ENCODE data around the gene ZNF648. TPM values are rescaled to one million over a fixed set of nuclear protein-coding genes. Genes with fewer than 3 reads are reported as not detected.
"Not testable (repeated sequence)": the region's sequence is repeated elsewhere in the genome, so short reads cannot be mapped to it uniquely, and the experiment has no call there.

Gene ZNF648
- total RNA-seq: not detected

- Mint-ChIP-seq H3K4me3 (no peak within 1 kb of the TSS), H3K9me3 (no peaks in the 10 kb centered on the region), H3K4me1 (peaks cover 2% of the 10 kb centered on the region), H3K27me3 (peaks cover 60% of the 10 kb centered on the region), H3K27ac (no peak within 1 kb of the TSS), H3K36me3 (no peaks in the 10 kb centered on the region)
- POLR2A ChIA-PET: no interaction called here
- ATAC-seq (ENCODE audit: low read depth): no peak
- DNase-seq: no peak
These were observed at the start of gene ZNF648 for GRCh38 chr1:182061594-182061993. ZNF648 (minus strand) TSS chr1:182061712; CDS start chr1:182058010, 3,702 bp downstream.

GRCh38 chr1:182110635-182111034 is 49.1 kb upstream of the ZNF648 start:
- H3K9me3 Mint-ChIP-seq: no peaks in the 10 kb centered on the region
- DNase-seq (no peak), ATAC-seq (ENCODE audit: low read depth) (no peak)
- POLR2A ChIA-PET: no interaction called here
- peaks cover 42% of the 10 kb centered on the region for H3K27me3 Mint-ChIP-seq
- no peak overlapping the region for H3K27ac Mint-ChIP-seq
- H3K36me3 Mint-ChIP-seq: no peaks in the 10 kb centered on the region
- H3K4me1 Mint-ChIP-seq: peaks cover 1% of the 10 kb centered on the region
- no peak overlapping the region for H3K4me3 Mint-ChIP-seq

GRCh38 chr1:182109771-182110170 is 48.3 kb upstream of the ZNF648 start:
- peaks cover 1% of the 10 kb centered on the region for H3K4me1 Mint-ChIP-seq
- H3K9me3 Mint-ChIP-seq: no peaks in the 10 kb centered on the region

GRCh38 chr1:182107209-182107608 is 45.7 kb upstream of the ZNF648 start:
- no peak for ATAC-seq (ENCODE audit: low read depth)
- POLR2A ChIA-PET: no interaction called here
- Mint-ChIP-seq H3K4me1 (no peaks in the 10 kb centered on the region), H3K27ac (no peak overlapping the region), H3K36me3 (no peaks in the 10 kb centered on the region), H3K27me3 (peaks cover 48% of the 10 kb centered on the region), H3K9me3 (no peaks in the 10 kb centered on the region), H3K4me3 (no peak overlapping the region)
- no peak for DNase-seq

More at GRCh38 chr1:182109771-182110170, 48.3 kb upstream of the ZNF648 start:
- no peak for ATAC-seq (ENCODE audit: low read depth)
- DNase-seq: no peak
- Mint-ChIP-seq H3K27ac (no peak overlapping the region), H3K36me3 (no peaks in the 10 kb centered on the region), H3K4me3 (no peak overlapping the region), H3K27me3 (peaks cover 47% of the 10 kb centered on the region)
- POLR2A ChIA-PET: no interaction called here

GRCh38 chr1:182102043-182102416 is 40.5 kb upstream of the ZNF648 start:
- Mint-ChIP-seq H3K27ac (no peak overlapping the region), H3K4me1 (peaks cover 2% of the 10 kb centered on the region), H3K9me3 (peaks cover 1% of the 10 kb centered on the region), H3K27me3 (peaks cover 60% of the 10 kb centered on the region), H3K36me3 (no peaks in the 10 kb centered on the region), H3K4me3 (no peak overlapping the region)
- ATAC-seq (ENCODE audit: low read depth) (no peak), DNase-seq (no peak)
- POLR2A ChIA-PET: no interaction called here

GRCh38 chr1:182101415-182102042 is 40.0 kb upstream of the ZNF648 start:
- POLR2A ChIA-PET: no interaction called here
- H3K4me3 Mint-ChIP-seq: no peak overlapping the region
- no peak overlapping the region for H3K27ac Mint-ChIP-seq
- H3K9me3 Mint-ChIP-seq: peaks cover 1% of the 10 kb centered on the region
- DNase-seq (no peak), ATAC-seq (ENCODE audit: low read depth) (no peak)
- H3K36me3 Mint-ChIP-seq: no peaks in the 10 kb centered on the region
- H3K27me3 Mint-ChIP-seq: peaks cover 57% of the 10 kb centered on the region
- peaks cover 3% of the 10 kb centered on the region for H3K4me1 Mint-ChIP-seq

GRCh38 chr1:182098301-182098700 is 36.8 kb upstream of the ZNF648 start:
- DNase-seq (no peak), ATAC-seq (ENCODE audit: low read depth) (no peak)
- H3K36me3 Mint-ChIP-seq: no peaks in the 10 kb centered on the region
- no peak overlapping the region for H3K4me3 Mint-ChIP-seq
- H3K27ac Mint-ChIP-seq: no peak overlapping the region
- POLR2A ChIA-PET: no interaction called here
- H3K4me1 Mint-ChIP-seq: peaks cover 3% of the 10 kb centered on the region
- peaks cover 42% of the 10 kb centered on the region for H3K27me3 Mint-ChIP-seq
- peaks cover 1% of the 10 kb centered on the region for H3K9me3 Mint-ChIP-seq

- peaks cover 1% of the 10 kb centered on the region for H3K9me3 Mint-ChIP-seq
- ATAC-seq (ENCODE audit: low read depth) (no peak), DNase-seq (no peak)
- H3K4me3 Mint-ChIP-seq: no peak overlapping the region
- no peaks in the 10 kb centered on the region for H3K36me3 Mint-ChIP-seq
- POLR2A ChIA-PET: no interaction called here
- peaks cover 4% of the 10 kb centered on the region for H3K4me1 Mint-ChIP-seq
- no peak overlapping the region for H3K27ac Mint-ChIP-seq
- H3K27me3 Mint-ChIP-seq: peaks cover 37% of the 10 kb centered on the region
These were observed 34.4 kb upstream of the ZNF648 start for GRCh38 chr1:182095946-182096345.

GRCh38 chr1:182094514-182095005 is 33.0 kb upstream of the ZNF648 start:
- peaks cover 26% of the 10 kb centered on the region for H3K27me3 Mint-ChIP-seq
- POLR2A ChIA-PET: not testable (repeated sequence)

GRCh38 chr1:182093781-182094180 is 32.3 kb upstream of the ZNF648 start:
- H3K4me3 Mint-ChIP-seq: no peak overlapping the region
- POLR2A ChIA-PET: no interaction called here
- ATAC-seq (ENCODE audit: low read depth): no peak
- no peak overlapping the region for H3K27ac Mint-ChIP-seq
- peaks cover 8% of the 10 kb centered on the region for H3K4me1 Mint-ChIP-seq
- H3K9me3 Mint-ChIP-seq: no peaks in the 10 kb centered on the region
- no peak for DNase-seq
- H3K27me3 Mint-ChIP-seq: peaks cover 19% of the 10 kb centered on the region
- H3K36me3 Mint-ChIP-seq: no peaks in the 10 kb centered on the region

More at GRCh38 chr1:182094514-182095005, 33.0 kb upstream of the ZNF648 start:
- H3K36me3 Mint-ChIP-seq; ATAC-seq (ENCODE audit: low read depth); H3K27ac Mint-ChIP-seq; H3K4me3 Mint-ChIP-seq; H3K9me3 Mint-ChIP-seq; H3K4me1 Mint-ChIP-seq; DNase-seq: not testable (repeated sequence)

GRCh38 chr1:182092336-182092735 is 30.8 kb upstream of the ZNF648 start:
- Mint-ChIP-seq H3K4me3 (no peak overlapping the region), H3K27me3 (peaks cover 11% of the 10 kb centered on the region), H3K27ac (no peak overlapping the region), H3K4me1 (peaks cover 16% of the 10 kb centered on the region), H3K9me3 (no peaks in the 10 kb centered on the region), H3K36me3 (no peaks in the 10 kb centered on the region)
- DNase-seq: no peak
- no peak for ATAC-seq (ENCODE audit: low read depth)
- POLR2A ChIA-PET: no interaction called here

- POLR2A ChIA-PET: no interaction called here
- Mint-ChIP-seq H3K27me3 (peaks cover 10% of the 10 kb centered on the region), H3K4me1 (peaks cover 24% of the 10 kb centered on the region), H3K36me3 (no peaks in the 10 kb centered on the region), H3K27ac (no peak overlapping the region), H3K9me3 (no peaks in the 10 kb centered on the region), H3K4me3 (no peak overlapping the region)
- DNase-seq (no peak), ATAC-seq (ENCODE audit: low read depth) (no peak)
These were observed 29.6 kb upstream of the ZNF648 start for GRCh38 chr1:182091083-182091482.

GRCh38 chr1:182087719-182088350 is 26.3 kb upstream of the ZNF648 start:
- POLR2A ChIA-PET: interaction anchor here (1.0 to 1.9 kb wide), 3 partner anchors 41 to 302 kb away, joined by 3 to 8 read pairs (median 3); no protein-coding TSS in a partner anchor
- peak; percentile 31 for DNase-seq
- H3K36me3 Mint-ChIP-seq: no peaks in the 10 kb centered on the region
- H3K27ac Mint-ChIP-seq: peak overlapping the region; percentile 81
- peaks cover 34% of the 10 kb centered on the region for H3K4me1 Mint-ChIP-seq
- ATAC-seq (ENCODE audit: low read depth): no peak
- no peaks in the 10 kb centered on the region for H3K9me3 Mint-ChIP-seq
- H3K4me3 Mint-ChIP-seq: peak overlapping the region; percentile 8
- peaks cover 3% of the 10 kb centered on the region for H3K27me3 Mint-ChIP-seq

GRCh38 chr1:182087304-182087703 is 25.8 kb upstream of the ZNF648 start:
- peaks cover 3% of the 10 kb centered on the region for H3K27me3 Mint-ChIP-seq
- DNase-seq (peak; percentile 43), ATAC-seq (ENCODE audit: low read depth) (peak; percentile 69)
- H3K4me1 Mint-ChIP-seq: peaks cover 34% of the 10 kb centered on the region
- H3K36me3 Mint-ChIP-seq: no peaks in the 10 kb centered on the region
- POLR2A ChIA-PET: interaction anchor here (1.0 to 1.9 kb wide), 3 partner anchors 40 to 302 kb away, joined by 3 to 8 read pairs (median 3); no protein-coding TSS in a partner anchor
- H3K27ac Mint-ChIP-seq: peak overlapping the region; percentile 81
- no peaks in the 10 kb centered on the region for H3K9me3 Mint-ChIP-seq
- peak overlapping the region; percentile 34 for H3K4me3 Mint-ChIP-seq

All from activated naive CD8-positive, alpha-beta T cell treated with anti-CD3 and anti-CD28 coated beads, Interleukin-2, amount 10 ng/mL, durations not matched to agents 7 days and 5 days (primary cell).